Colonic mucosa (tissue), 4 donors: ENCODE data around the gene MOB2. TPM values are rescaled to one million over a fixed set of nuclear protein-coding genes. Genes with fewer than 3 reads are reported as not detected.
A peak's percentile ranks its signal among the peaks of the same experiment; 100 is the strongest.

Experiments
- DNase-seq: peaks from one replicate; pipeline ENCODE4 v3.0.0-alpha.2; 2020
- H3K27ac ChIP-seq: fragments of 200-600 bp; one replicate; pipeline ENCODE4 v1.8.0; 2021
- H3K27me3 ChIP-seq: fragments of 200-600 bp; one replicate; pipeline ENCODE4 v1.8.0; 2021
- H3K36me3 ChIP-seq: fragments of 200-600 bp; one replicate; pipeline ENCODE4 v1.8.0; 2021
- H3K4me1 ChIP-seq: fragments of 200-600 bp; one replicate; pipeline ENCODE4 v1.8.0; 2021; ENCODE audit warnings: mild to moderate bottlenecking
- H3K4me3 ChIP-seq: fragments of 200-600 bp; one replicate; pipeline ENCODE4 v1.8.0; 2021
- H3K9ac ChIP-seq, 2 donors: one replicate each; pipeline ENCODE4 v1.7.0; 2013; ENCODE audit warnings: control low read depth in 2 of 2, low read depth in 2 of 2, low read length in 2 of 2
- H3K9me3 ChIP-seq: fragments of 200-600 bp; one replicate; pipeline ENCODE4 v1.8.0; 2021
- intact Hi-C: fragments of 100-400 bp; cut with DNase I; formaldehyde crosslinking; loops from one replicate; pipeline ENCODE4 v1.14.1; 2022
- total RNA-seq, 2 donors: library from RNA; stranded (reverse); fragmentation: NEBNext Ultra II Directional in 1 of 2; extraction: Animal tissue kit (Norgen Biotek cat#: 25700) in 1 of 2; gene quantifications; one replicate each; pipeline ENCODE4 v1.2.1, GENCODE V29; 2021
- TF ChIP-seq, protein P1 (sequence below): fragments of 200-600 bp; IDR thresholded peaks from one replicate; pipeline ENCODE4 v1.8.0; 2022; ENCODE audit warnings: antibody characterized with exemption, mild to moderate bottlenecking
- donor health status: healthy.
- donor health status: DM: no; HTN: no; CAD: no.
- donor health status: DM: no; HTN: no; CAD: no.

Gene MOB2
- total RNA-seq, 2 donors from 2014 or later = 41.6 to 49.2 TPM

DNA sequence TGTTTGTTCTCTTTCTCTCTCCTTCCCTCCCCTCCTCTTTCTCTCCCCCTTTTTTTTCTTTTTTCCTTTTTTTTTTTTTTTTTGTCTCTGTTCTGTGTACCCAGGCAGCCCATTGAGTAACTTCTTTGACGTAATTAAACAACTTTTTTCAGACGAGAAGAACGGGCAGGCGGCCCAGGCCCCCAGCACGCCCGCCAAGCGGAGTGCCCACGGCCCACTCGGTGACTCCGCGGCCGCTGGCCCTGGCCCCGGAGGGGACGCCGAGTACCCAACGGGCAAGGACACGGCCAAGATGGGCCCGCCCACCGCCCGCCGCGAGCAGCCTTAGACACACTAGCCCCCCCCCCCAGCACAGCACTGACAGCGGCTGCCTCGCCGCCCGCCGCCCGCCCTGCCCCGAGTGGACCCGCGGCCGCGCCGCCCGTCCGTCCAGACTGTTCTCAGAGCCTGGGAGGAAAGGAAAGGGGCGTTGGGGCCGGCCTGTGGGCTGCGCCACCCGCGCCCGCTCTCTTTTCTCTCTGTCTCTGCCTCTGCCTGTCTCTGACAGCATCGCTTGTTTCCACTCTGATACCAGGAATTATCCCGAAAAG lies 26.1 kb downstream of the MOB2 start:
- Histone ChIP-seq H3K9me3 (no peaks in the 10 kb centered on the region), H3K9ac (peak overlapping the region; percentile 12 to 69), H3K36me3 (no peaks in the 10 kb centered on the region), H3K27ac (peak overlapping the region; percentile 50), H3K4me3 (peak overlapping the region; percentile 15), H3K4me1 (no peaks in the 10 kb centered on the region), H3K27me3 (peaks cover 10% of the 10 kb centered on the region)
- DNase-seq = peak; percentile 48
- intact Hi-C loops = no loop called here
- TF ChIP-seq, protein P1, sequence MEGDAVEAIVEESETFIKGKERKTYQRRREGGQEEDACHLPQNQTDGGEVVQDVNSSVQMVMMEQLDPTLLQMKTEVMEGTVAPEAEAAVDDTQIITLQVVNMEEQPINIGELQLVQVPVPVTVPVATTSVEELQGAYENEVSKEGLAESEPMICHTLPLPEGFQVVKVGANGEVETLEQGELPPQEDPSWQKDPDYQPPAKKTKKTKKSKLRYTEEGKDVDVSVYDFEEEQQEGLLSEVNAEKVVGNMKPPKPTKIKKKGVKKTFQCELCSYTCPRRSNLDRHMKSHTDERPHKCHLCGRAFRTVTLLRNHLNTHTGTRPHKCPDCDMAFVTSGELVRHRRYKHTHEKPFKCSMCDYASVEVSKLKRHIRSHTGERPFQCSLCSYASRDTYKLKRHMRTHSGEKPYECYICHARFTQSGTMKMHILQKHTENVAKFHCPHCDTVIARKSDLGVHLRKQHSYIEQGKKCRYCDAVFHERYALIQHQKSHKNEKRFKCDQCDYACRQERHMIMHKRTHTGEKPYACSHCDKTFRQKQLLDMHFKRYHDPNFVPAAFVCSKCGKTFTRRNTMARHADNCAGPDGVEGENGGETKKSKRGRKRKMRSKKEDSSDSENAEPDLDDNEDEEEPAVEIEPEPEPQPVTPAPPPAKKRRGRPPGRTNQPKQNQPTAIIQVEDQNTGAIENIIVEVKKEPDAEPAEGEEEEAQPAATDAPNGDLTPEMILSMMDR = no peak

DNA sequence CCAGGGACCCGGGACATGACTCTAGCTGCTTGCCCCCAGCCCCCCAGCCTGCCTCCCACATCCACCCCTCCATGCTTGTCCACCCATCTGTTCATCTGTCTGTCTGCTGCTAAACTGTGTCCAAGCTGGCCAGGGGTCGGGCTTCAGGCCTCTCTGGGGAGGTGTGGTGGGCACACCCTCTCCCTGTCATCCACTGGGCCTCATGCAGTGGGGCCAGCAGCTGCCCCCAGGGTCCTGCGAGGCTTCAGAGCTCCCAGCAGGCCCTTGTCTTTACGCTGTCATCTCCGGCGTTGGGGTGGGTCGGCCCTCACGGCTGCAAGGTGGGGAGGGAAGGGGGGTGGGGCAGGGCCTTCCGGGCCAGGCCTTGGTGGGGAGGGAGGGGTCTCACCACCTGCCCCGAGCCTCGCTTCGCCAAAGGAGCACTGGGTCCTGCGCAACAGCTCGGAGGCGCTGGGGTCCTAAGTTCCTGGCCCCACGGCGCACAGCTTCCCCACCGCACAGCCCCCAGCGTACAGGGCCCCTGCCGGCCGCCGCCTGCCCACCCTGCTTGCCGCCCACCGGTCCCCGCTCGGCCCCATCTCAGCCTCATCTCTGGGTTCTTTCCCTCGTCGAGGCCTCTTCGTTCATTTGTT lies 26.7 kb downstream of the MOB2 start:
- intact Hi-C loops = loop anchor here (5.0 kb wide), 1 partner anchor 57 kb away; no protein-coding TSS in a partner anchor
- H3K4me3 ChIP-seq = no peak overlapping the region
- H3K4me1 ChIP-seq = no peaks in the 10 kb centered on the region
- DNase-seq = no peak
- H3K36me3 ChIP-seq = no peaks in the 10 kb centered on the region
- peak overlapping the region in 1 of 2 donors; percentile 60 for H3K9ac ChIP-seq
- TF ChIP-seq, protein P1 = no peak
- H3K9me3 ChIP-seq = no peaks in the 10 kb centered on the region
- H3K27me3 ChIP-seq = peaks cover 10% of the 10 kb centered on the region
- no peak overlapping the region for H3K27ac ChIP-seq

DNA sequence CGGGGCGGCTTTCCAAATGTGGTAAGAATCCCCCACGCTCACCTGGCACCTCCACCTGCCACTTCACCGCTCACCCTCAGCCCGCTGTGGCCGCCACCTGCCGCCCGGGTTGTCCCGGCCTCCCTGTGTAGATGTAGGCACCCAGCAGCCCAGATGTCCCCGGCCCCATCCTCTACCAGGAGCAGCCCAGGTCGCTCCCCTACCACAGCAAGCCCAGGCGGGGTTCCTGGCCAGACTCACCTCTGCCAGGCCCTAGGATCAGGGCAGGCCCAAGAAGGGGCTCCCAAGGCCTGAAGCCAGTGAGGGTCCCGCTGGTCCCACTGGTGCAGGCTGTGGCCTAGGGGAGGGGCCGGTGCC lies 27.4 kb downstream of the MOB2 start:
- Histone ChIP-seq H3K36me3 (no peaks in the 10 kb centered on the region), H3K9ac (peak overlapping the region in 1 of 2 donors; percentile 24), H3K9me3 (no peaks in the 10 kb centered on the region), H3K4me1 (no peaks in the 10 kb centered on the region), H3K27ac (no peak overlapping the region), H3K4me3 (no peak overlapping the region), H3K27me3 (peaks cover 10% of the 10 kb centered on the region)
- DNase-seq = no peak
- intact Hi-C loops = loop anchor here (5.0 kb wide), 1 partner anchor 58 kb away; no protein-coding TSS in a partner anchor
- TF ChIP-seq, protein P1 = no peak

DNA sequence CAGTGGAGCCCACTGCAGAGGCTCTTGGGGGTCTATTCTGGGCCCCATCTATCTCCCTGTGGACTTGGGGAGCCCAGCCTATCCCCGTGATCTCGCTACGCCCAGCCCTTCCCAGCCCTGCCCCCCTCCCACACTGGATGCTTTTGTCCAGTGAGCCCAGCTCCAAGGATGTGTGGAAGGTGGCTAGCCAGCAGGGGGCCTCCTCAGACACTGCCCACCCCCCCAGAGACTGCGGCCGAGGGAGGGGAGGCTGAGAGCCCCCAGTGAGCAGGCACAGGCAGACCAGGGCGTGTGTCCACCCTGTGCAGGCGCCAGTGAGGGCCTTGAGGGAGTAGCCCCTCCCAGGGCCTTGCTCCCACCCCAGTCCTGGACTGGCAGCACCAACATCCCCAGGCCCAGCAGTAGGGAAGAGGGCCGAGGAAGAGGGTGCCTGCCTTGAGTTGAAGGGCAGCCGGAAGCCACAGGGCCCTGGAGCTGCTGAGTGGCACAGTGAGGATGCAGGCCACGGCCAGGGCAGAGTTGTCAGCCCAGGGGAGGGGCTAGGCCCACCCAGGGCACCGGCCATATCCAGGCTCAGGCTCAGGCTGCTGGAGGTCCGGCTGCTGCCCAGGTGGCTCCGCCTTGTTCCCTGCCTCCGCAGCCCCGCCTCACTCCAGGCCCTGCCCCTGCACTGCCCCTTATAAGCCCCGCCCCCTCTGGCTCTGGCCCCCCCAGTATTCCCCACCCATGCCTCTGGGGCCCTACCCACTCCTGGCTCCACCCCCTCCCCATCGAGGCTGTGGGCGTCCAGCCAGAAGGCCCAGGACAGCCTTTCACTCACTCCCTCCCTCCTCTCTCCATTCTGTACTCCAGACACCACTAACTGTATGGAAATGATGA lies 28.0 kb downstream of the MOB2 start:
- H3K27ac ChIP-seq = no peak overlapping the region
- peak overlapping the region in 1 of 2 donors; percentile 24 for H3K9ac ChIP-seq
- peaks cover 10% of the 10 kb centered on the region for H3K27me3 ChIP-seq
- H3K4me1 ChIP-seq = no peaks in the 10 kb centered on the region
- intact Hi-C loops = loop anchor here (5.0 kb wide), 1 partner anchor 59 kb away; no protein-coding TSS in a partner anchor
- TF ChIP-seq, protein P1 = no peak
- H3K9me3 ChIP-seq = no peaks in the 10 kb centered on the region
- no peaks in the 10 kb centered on the region for H3K36me3 ChIP-seq
- peak; percentile 80 for DNase-seq
- H3K4me3 ChIP-seq = no peak overlapping the region

DNA sequence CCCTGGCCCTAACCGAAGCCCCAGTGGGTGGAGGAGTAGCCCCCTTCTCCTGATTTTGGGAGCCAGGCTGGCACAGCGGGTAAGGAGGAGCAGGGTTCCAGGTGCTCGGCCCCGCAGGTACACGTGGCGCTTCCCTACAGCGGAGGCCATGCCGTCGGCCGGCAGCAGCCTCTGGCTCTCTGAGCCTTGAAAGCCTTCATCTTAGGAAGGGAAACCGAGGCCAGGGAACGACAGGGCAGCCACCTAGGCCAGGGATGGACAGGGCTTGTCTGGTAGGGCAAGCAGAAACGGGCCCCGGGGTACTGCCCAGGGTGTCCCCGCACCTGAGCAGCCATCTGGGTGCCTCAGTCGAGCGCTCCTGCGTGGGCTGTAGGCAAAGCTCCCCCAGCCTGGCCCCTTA lies 28.7 kb downstream of the MOB2 start:
- H3K36me3 ChIP-seq = no peaks in the 10 kb centered on the region
- no peak overlapping the region for H3K9ac ChIP-seq
- H3K4me1 ChIP-seq = no peaks in the 10 kb centered on the region
- DNase-seq = no peak
- H3K27ac ChIP-seq = no peak overlapping the region
- H3K9me3 ChIP-seq = no peaks in the 10 kb centered on the region
- TF ChIP-seq, protein P1 = no peak
- peaks cover 10% of the 10 kb centered on the region for H3K27me3 ChIP-seq
- no peak overlapping the region for H3K4me3 ChIP-seq
- intact Hi-C loops = loop anchor here (5.0 kb wide), 1 partner anchor 59 kb away; no protein-coding TSS in a partner anchor
